ENCODE data around the gene UQCRH.

The UQCRH gene

GRCh38 chr1:46303038-46303871 lies at the start of gene UQCRH, which contains the start of gene LRRC41:
UQCRH (plus strand) TSS chr1:46303698; CDS start chr1:46303767, 69 bp downstream.
LRRC41 (minus strand) TSS chr1:46303616; CDS start chr1:46303322, 294 bp downstream.
- DNase-seq, result peak; percentile 81 to 91 (median 88)

DNA sequence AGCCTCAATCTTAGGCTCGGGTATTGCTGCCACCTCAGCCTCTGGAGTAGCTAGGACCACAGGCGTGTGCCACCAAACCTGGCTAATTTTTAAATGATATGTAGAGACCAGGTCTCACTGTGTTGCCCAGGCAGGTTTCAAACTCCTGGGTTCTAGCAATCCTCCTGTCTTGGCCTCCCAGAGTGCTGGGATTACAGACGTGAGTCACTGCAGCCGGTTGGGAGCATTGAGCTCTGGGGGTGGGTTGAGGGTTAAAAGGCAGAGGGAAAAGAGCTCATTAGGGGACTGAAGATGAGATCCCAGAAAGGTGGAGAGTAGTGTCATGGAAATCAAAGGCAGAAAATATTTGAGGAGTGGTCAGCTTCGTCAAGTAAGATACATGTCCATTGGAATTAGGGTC lies 48.8 kb upstream of the UQCRH start:
- DNase-seq, result no peak

DNA sequence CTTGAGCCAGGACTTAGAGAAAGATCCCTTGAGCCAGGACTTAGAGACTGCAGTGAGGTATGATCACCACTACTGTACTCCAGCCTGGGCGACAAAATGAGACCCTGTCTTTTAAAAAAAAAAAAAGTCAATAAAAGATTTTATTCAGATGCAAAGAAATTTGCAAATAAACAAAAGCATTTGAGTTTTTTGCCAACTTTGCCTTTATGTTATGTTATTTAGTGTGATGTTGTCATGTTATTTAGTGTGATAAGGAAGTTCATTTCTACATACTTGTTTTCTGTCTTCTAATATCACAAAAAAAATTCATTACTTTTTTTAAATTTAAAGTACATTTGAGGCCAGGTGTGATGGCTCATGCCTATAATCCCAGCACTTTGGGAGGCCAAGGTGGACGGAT lies 47.0 kb upstream of the UQCRH start:
- DNase-seq, result no peak

- DNase-seq, result no peak
Observed at GRCh38 chr1:46262508-46262907, 41.0 kb upstream of the UQCRH start.

DNA sequence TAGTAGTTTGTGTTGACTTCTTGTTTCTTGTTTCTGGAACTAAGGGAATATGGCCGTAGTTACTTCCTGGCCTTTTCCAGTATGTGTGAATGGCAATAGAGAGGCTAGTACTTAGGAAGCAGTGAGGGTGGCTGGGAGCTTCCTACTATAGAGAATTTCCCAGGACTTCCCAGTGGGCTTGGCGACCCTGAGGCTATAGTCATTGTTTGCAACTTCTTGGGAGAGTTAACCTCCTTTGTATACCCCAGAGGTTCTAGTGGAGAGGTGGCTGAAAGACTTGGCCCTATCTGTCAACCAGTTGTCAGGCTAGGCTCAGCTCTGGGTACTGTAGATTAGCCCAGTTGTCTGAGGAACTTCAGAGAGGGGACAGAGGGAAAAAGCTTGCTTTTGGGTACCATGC lies 40.4 kb upstream of the UQCRH start:
- no peak for DNase-seq

DNA sequence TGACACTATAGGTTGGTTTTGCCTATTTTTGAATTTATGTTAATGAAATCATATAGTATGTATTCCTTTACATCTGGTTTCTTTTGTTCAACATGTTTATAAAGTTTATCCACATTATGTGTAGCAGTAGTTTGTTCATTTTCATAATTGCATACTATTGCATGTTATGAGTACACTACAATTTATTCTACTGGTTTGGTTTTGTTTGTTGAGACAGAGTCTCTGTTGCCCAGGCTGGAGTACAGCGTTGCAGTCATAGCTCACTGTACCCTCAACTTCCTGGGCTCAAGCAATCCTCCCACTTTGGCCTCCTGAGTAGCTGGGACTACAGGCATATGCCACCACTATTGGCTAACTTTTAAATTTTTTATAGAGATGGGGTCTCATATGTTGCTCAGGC lies 34.9 kb upstream of the UQCRH start:
- no peak for DNase-seq

DNA sequence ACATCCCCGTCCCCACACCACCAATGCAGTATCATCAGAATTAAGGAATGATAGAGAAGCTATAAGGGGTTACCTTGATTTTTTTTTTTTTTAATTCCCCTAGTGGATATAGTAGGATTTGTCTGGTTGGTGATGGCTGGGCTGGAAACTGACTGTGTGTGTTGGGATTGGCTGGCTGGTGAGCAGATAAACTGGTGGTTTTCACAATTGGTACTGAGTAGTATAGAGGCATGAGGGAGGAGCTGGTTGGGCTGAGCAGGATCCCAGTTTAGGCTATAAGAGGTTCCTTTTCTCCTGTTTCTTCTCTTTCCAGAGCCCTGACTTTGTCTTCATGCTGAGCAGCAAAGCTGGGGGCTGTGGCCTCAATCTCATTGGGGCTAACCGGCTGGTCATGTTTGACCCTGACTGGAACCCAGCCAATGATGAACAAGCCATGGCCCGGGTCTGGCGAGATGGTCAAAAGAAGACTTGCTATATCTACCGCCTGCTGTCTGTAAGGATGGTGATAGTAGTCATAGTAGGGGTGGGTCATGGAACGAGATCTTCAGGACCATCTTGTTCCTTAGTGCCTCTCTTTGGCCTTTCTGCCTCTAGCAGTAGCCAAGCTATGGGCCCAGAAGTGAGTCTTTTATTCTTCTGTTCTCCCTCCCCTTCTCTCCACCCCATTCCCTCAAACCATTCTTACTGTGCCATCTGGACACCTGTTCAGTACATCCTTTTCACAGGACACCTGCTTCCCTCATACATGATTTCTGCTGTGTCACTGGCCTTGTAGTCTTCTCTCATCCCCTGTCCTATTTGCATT lies 29.1 kb upstream of the UQCRH start:
- no peak for DNase-seq

DNA sequence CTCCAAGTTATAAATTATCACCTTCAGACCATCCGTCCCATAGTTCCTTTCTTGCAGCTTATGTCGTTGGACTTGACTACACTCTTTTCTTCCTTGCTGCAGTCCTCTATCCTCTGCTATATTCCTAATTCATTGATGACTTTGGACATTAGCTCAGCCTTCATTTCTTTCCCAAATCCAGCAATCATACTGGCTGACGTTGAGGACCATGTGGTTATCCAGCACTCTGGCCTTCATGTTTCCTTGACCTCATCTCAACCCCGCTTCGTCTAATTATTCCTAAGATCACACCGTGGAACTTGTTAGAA lies 28.5 kb upstream of the UQCRH start:
- no peak for DNase-seq

- no peak for DNase-seq
Observed at GRCh38 chr1:46277658-46278373, 25.7 kb upstream of the UQCRH start.

DNA sequence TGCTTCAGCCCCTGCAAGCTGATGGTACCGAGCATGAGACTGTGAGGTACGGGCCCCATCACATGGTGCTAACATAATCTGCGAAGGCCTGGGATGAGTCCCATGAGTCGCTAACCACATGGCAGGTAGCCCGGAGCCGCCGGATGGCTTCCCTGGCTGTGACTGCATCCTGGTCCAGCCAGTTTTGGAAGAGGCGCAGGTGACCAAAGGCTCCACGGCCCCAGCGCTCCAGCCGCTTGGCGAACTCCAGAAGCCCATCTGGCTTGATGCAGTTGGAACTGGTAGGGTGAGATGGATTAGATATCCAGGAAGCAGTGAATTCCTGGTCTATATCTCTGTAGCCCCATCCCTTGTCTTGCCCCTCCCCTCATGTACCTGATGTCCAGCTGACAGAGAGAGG lies 24.7 kb upstream of the UQCRH start:
- no peak for DNase-seq

DNA sequence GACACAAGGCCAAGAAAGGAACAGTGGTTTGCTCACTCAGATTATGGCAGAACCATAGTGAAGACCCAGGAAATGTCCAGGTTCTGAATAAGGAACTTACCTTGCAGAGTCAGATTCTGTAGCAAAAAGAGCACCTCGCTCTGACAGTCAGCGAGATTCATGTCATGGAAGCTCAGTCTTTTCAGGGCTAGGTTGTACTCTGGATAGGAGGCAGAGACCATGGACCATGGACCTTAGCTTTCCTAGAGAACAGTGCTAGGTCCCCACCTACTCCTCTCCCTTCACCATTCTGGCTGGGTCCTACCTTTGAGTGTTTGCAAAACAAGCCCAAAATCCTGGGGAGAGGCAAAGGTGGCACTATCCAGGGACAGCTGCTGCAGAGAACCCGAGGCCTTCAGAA lies 23.4 kb upstream of the UQCRH start:
- DNase-seq, result no peak

GRCh38 chr1:46281021-46281420 lies 22.5 kb upstream of the UQCRH start:
- no peak for DNase-seq

GRCh38 chr1:46284058-46284457 lies 19.4 kb upstream of the UQCRH start:
- no peak for DNase-seq

DNA sequence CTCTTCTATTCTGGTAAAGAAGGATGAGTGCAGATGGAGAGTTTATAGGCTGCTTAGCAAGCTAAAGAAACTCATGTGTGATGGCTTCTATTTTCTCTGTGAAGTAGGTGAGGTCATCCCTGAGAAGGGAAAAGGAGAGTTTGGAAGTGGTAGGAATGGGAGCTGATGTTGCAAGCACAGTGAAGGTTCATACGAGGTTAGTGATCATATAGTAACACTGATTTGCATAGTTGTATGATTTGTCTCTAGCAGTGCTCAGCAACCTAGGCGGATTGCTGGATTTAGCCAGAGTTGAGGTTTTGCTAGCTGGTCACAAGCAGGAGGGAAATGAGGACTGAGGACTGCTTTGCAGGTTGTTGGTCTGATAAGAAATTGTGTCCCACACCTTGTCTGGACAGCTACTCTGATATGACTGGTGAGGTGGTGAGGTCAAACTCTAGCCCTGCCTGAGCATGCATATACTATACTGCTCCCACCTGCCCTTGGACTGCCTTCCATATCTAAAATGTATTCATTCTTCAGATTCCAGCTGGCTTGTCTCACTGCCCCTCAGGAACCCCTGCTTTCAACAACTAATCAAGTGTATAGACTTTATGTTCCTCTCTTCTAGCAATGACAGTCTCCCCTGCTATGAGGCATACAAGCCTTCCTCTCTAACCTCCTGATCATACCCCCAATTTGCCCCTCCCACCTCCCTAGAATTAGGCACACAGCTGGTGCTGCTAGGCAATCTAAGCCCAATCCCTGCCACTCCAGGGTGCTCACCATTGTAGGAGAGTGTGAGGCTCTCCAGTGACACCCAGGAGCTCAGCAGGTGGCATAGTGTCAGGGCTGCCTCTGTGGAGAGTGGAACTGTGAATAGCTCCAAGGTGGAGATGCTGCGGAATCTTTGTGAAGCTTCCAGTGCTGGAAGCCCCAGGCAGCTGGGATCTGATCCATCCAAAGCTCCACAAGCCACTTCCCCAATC lies 18.6 kb upstream of the UQCRH start:
- no peak for DNase-seq

- DNase-seq, result no peak
Observed at GRCh38 chr1:46285730-46286477, 17.6 kb upstream of the UQCRH start.

- DNase-seq, result no peak
Observed at GRCh38 chr1:46288485-46289133, 14.9 kb upstream of the UQCRH start.

DNA sequence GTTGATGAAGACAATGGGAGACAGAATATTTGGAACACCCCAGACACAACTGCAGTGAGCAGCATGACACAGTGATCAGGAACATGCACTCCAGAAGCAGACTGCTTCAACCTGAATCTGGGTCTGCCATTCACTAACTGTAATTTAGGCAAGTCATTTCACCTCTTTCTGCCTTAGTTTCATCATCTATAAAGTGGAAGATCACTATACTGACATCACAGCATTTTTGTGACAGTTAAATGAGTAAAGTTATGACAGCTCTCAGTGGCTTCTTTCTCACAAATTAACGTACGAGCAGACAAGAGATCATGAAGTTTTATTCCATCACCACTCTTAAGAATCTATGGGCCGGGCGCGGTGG lies 14.4 kb upstream of the UQCRH start:
- no peak for DNase-seq

DNA sequence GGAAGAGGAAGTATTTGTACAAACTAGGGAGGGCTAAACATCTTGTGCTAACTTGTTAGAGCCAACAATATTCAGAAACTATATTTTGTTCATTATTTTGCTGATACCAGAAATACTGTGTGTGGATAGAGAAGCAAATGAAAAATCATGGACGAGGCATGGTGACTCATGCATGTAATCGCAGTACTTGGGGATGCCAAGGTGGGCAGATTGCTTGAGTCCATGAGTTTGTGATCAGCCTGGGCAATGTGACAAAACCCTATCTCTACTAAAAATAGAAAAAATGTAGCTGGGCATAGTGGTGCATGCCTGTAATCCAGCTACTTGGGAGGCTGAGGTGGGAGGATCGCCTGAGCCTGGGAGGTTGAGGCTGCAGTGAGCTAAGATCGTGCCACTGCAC lies 13.5 kb upstream of the UQCRH start:
- DNase-seq, result no peak

DNA sequence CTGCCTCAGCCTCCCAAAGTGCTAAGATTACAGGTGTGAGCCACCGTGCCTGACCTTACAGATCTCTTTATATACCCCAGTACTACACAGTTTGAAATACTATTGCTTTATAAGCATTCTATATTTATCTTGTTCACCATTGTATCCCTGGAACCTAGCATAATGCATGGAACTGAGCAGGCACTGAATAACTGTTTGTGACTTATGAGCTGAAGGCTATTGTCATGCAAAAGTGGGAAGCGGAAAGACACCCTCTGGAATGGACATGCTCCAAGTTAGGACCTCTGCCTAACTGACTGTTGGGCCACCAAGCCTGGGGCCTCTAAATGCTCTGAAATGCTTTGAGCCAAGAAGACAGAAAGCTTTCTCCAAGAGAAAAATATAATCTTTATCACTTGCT lies 8.2 kb upstream of the UQCRH start:
- no peak for DNase-seq

DNA sequence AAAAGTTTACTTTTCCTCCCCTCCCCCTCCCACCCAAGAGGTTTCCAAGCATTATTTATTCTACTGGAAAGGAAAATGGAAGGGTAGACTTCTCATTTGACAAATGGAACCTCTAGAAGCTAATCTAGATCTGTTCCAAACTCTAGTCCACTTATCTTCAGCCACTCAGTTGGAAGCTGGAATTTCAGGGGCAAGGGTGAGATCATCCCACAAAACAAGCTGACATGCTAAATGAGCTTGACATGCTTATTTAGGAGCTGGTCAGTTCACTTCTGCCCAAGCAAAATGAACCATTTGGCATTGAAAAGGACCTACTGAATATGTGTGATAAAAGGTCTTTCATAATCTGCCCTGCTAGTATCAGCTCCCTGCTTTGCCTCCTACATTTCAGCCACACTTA lies 5.1 kb upstream of the UQCRH start:
- DNase-seq, result no peak

Measured in activated CD4-positive, CD25-positive, alpha-beta regulatory T cell (primary cell).